Upper lobe of left lung (tissue), 4 donors: Measurements from ENCODE around the gene VPS35L.

Experiments used
- CTCF ChIP-seq, 6 experiments: fragments of 450-650 bp in 4 of 6; fragments of 200-600 bp in 2 of 6; sonication (generic) in 2 of 6; IDR thresholded peaks; one replicate each; pipeline ENCODE4 v1.5.1; 2016 to 2019; ENCODE audit warnings: antibody characterized with exemption in 6 of 6
- EP300 ChIP-seq, 4 donors: sonication (generic); formaldehyde crosslinking; IDR thresholded peaks; one replicate each; pipeline ENCODE4 v1.5.1; 2017; ENCODE audit warnings: antibody characterized with exemption in 4 of 4, control low read depth in 2 of 4
- POLR2AphosphoS5 ChIP-seq, 2 donors: sonication (generic); formaldehyde crosslinking; IDR thresholded peaks; one replicate each; pipeline ENCODE4 v1.5.1; 2017; ENCODE audit warnings: antibody characterized with exemption in 2 of 2

- TF ChIP-seq CTCF (IDR thresholded peaks at IDR 0.05) (no peak), EP300 (IDR thresholded peaks at IDR 0.05) (no peak), POLR2AphosphoS5 (IDR thresholded peaks at IDR 0.05) (no peak)
These were observed 63.4 kb downstream of the VPS35L start for GRCh38 chr16:19618876-19619275.
